A549 (cell line): ENCODE results near the gene FAM240B. TPM values are rescaled to one million over a fixed set of nuclear protein-coding genes. Genes with fewer than 3 reads are reported as not detected.

Source experiments
- ATAC-seq, 2 experiments: fragments of 200-7000 bp in 1 of 2; fragments of >200 bp in 1 of 2; cut with Nextera tagmentation in 1 of 2; cut with Tn5 transposase in 1 of 2; 3 replicates each; pipeline versions ENCODE4 v1.8.0 to v1.9.1; 2018 to 2020; ENCODE audit warnings: mild to moderate bottlenecking in 1 of 2, moderate library complexity in 1 of 2
- CTCF ChIA-PET: fragments of 300-600 bp; sonication (Branson Sonifier 250); formaldehyde crosslinking; extraction: SDS; loops from one replicate; lab custom pipeline; 2021; ENCODE audit warnings: antibody characterized with exemption, inconsistent platforms; lab: Yijun Ruan, JAX
- POLR2A ChIA-PET: fragments of 350-600 bp; formaldehyde crosslinking; extraction: SDS; loops from one replicate; lab custom pipeline; 2021; ENCODE audit warnings: antibody characterized with exemption, inconsistent platforms; lab: Yijun Ruan, JAX
- DNase-seq, 2 experiments: peaks; one replicate each; pipeline versions ENCODE4 v3.0.0 to v3.0.0-alpha.2; 2011 to 2016; ENCODE audit warnings: low read depth in 1 of 2, low spot score in 1 of 2
- FAIRE-seq: peaks from 2 replicates; lab custom pipeline; 2011; peaks lifted over from hg19 to GRCh38; lab: Jason Lieb, UNC
- H3K27ac ChIP-seq, 2 experiments: fragments of >200 bp; sonication (Bioruptor Twin); formaldehyde crosslinking; 3 replicates each; pipeline ENCODE4 v1.5.1; 2016 to 2017
- H3K4me1 ChIP-seq: fragments of >200 bp; sonication (Bioruptor Twin); formaldehyde crosslinking; 3 replicates; pipeline ENCODE4 v1.6.1; 2016
- H3K4me2 ChIP-seq: fragments of >200 bp; sonication (Bioruptor Twin); formaldehyde crosslinking; 3 replicates; pipeline ENCODE4 v1.6.1; 2016
- H3K4me3 ChIP-seq: fragments of >200 bp; sonication (Bioruptor Twin); formaldehyde crosslinking; 3 replicates; pipeline ENCODE4 v1.5.1; 2016
- H3K9me3 ChIP-seq: fragments of >200 bp; sonication (Bioruptor Twin); formaldehyde crosslinking; 3 replicates; pipeline ENCODE4 v1.6.1; 2016
- ATOH8 ChIP-seq: fragments of 250-450 bp; sonication (Bioruptor Pico); IDR thresholded peaks from 2 replicates; pipeline ENCODE4 v1.5.0; 2020; ENCODE audit warnings: low read depth, mild to moderate bottlenecking, moderate library complexity
- BCL3 ChIP-seq: fragments of >200 bp; sonication (Bioruptor Twin); formaldehyde crosslinking; IDR thresholded peaks from 3 replicates; pipeline ENCODE4 v1.6.1; 2016
- CEBPB ChIP-seq, 2 experiments: fragments of >200 bp in 1 of 2; sonication (Bioruptor Twin) in 1 of 2; formaldehyde crosslinking in 1 of 2; IDR thresholded peaks; 2 replicates each; pipeline ENCODE4 v1.6.1; 2012 to 2016
- CHD4 ChIP-seq: fragments of 200-600 bp; sonication (generic); IDR thresholded peaks from 2 replicates; pipeline ENCODE4 v1.6.1; 2016; ENCODE audit warnings: antibody characterized with exemption, mild to moderate bottlenecking, borderline replicate concordance
- CTCF ChIP-seq: fragments of >200 bp; sonication (Bioruptor Twin); formaldehyde crosslinking; IDR thresholded peaks from 3 replicates; pipeline ENCODE4 v1.5.1; 2016
- EHMT2 ChIP-seq: fragments of 200-600 bp; sonication (generic); IDR thresholded peaks from 2 replicates; pipeline ENCODE4 v1.6.1; 2016; ENCODE audit warnings: antibody characterized with exemption, low read depth, mild to moderate bottlenecking, moderate library complexity
- EP300 ChIP-seq, 2 experiments: fragments of >200 bp; sonication (Bioruptor Twin); formaldehyde crosslinking; IDR thresholded peaks; 2 replicates in 1 of 2; 3 replicates in 1 of 2; pipeline ENCODE4 v1.6.1; 2016 to 2017
- ESRRA ChIP-seq: fragments of 150-350 bp; IDR thresholded peaks from 2 replicates; pipeline ENCODE4 v1.6.1; 2014; ENCODE audit warnings: mild to moderate bottlenecking, low read length, borderline replicate concordance
- FOSB ChIP-seq: fragments of 250-450 bp; sonication (Bioruptor Pico); IDR thresholded peaks from 2 replicates; pipeline ENCODE4 v1.5.0; 2020; ENCODE audit warnings: mild to moderate bottlenecking, moderate library complexity
- FOSL2 ChIP-seq, 2 experiments: fragments of 450-650 bp in 1 of 2; fragments of >200 bp in 1 of 2; sonication (Bioruptor Twin) in 1 of 2; formaldehyde crosslinking; IDR thresholded peaks; 2 replicates each; pipeline versions ENCODE4 v1.5.0 to v1.6.1; 2016 to 2020; ENCODE audit warnings: mild to moderate bottlenecking in 1 of 2, moderate library complexity in 1 of 2
- HDAC2 ChIP-seq: fragments of 200-600 bp; sonication (generic); IDR thresholded peaks from 2 replicates; pipeline ENCODE4 v1.6.1; 2016
- HOXA7 ChIP-seq: fragments of 250-450 bp; sonication (Bioruptor Pico); IDR thresholded peaks from 2 replicates; pipeline ENCODE4 v1.5.0; 2020; ENCODE audit warnings: mild to moderate bottlenecking, moderate library complexity
- JUN ChIP-seq, 2 experiments: fragments of >200 bp; sonication (Bioruptor Twin); formaldehyde crosslinking; IDR thresholded peaks; 2 replicates in 1 of 2; 3 replicates in 1 of 2; pipeline ENCODE4 v1.6.1; 2016 to 2017
- JUNB ChIP-seq: fragments of >200 bp; sonication (Bioruptor Twin); formaldehyde crosslinking; IDR thresholded peaks from 2 replicates; pipeline ENCODE4 v1.6.1; 2016
- KDM5A ChIP-seq: fragments of 200-600 bp; sonication (generic); IDR thresholded peaks from 2 replicates; pipeline ENCODE4 v1.6.1; 2016; ENCODE audit warnings: antibody characterized with exemption, mild to moderate bottlenecking
- MAFK ChIP-seq: fragments of 450-650 bp; IDR thresholded peaks from 2 replicates; pipeline ENCODE4 v1.6.1; 2014; ENCODE audit not compliant: partially characterized antibody
- MAZ ChIP-seq: fragments of 150-350 bp; IDR thresholded peaks from 2 replicates; pipeline ENCODE4 v1.6.1; 2014; ENCODE audit warnings: antibody characterized with exemption, low read depth, low read length, borderline replicate concordance
- MYC ChIP-seq: IDR thresholded peaks from 2 replicates; pipeline ENCODE4 v1.6.1; 2012; ENCODE audit warnings: mild to moderate bottlenecking, inconsistent platforms, low read length, improper control_type of control experiment, borderline replicate concordance
- NFE2L2 ChIP-seq: fragments of 150-350 bp; conservative IDR thresholded peaks from 2 replicates; pipeline ENCODE4 v1.6.1; 2014; ENCODE audit warnings: low read length
- NPAS2 ChIP-seq: fragments of 250-450 bp; sonication (Bioruptor Pico); IDR thresholded peaks from 2 replicates; pipeline ENCODE4 v1.8.0; 2022; ENCODE audit warnings: mild to moderate bottlenecking, moderate library complexity, borderline replicate concordance
- NR3C1 ChIP-seq: fragments of >200 bp; sonication (Bioruptor Twin); formaldehyde crosslinking; IDR thresholded peaks from 3 replicates; pipeline ENCODE4 v1.6.1; 2017
- POLR2AphosphoS2 ChIP-seq: conservative IDR thresholded peaks from 2 replicates; pipeline ENCODE4 v1.6.1; 2012; ENCODE audit warnings: low read length, improper control_type of control experiment, inconsistent platforms
- RAD21 ChIP-seq, 2 experiments: fragments of >200 bp in 1 of 2; sonication (Bioruptor Twin) in 1 of 2; formaldehyde crosslinking in 1 of 2; IDR thresholded peaks in 1 of 2; conservative IDR thresholded peaks in 1 of 2; 2 replicates in 1 of 2; 3 replicates in 1 of 2; pipeline ENCODE4 v1.6.1; 2012 to 2018; ENCODE audit warnings: inconsistent platforms in 1 of 2
- RFX5 ChIP-seq: fragments of 450-650 bp; IDR thresholded peaks from 2 replicates; pipeline ENCODE4 v1.7.1; 2014; ENCODE audit warnings: antibody characterized with exemption, mild to moderate bottlenecking, moderate library complexity
- TP53 ChIP-seq: fragments of 250-450 bp; sonication (Bioruptor Pico); IDR thresholded peaks from 2 replicates; pipeline ENCODE4 v1.5.0; 2021; ENCODE audit warnings: mild to moderate bottlenecking, moderate library complexity
- ZSCAN20 ChIP-seq: fragments of 250-450 bp; sonication (Bioruptor Pico); IDR thresholded peaks from 2 replicates; pipeline ENCODE4 v1.8.0; 2022; ENCODE audit warnings: mild to moderate bottlenecking, moderate library complexity
- WGBS: methylation state at CpG from one replicate; pipeline ENCODE4 v1.1.6; 2017; ENCODE audit errors: missing lambda C conversion rate; 5-methylcytosine and 5-hydroxymethylcytosine counted together
- polyA plus RNA-seq, 4 experiments: library from polyadenylated mRNA; depleted of rRNA in 3 of 4; stranded (reverse); fragments of >200 nt; fragmentation: RNase III in 1 of 4; extraction: RNeasy Plus Mini Kit Qiagen cat#74134 plus additional on column Dnase treatment in 1 of 4; gene quantifications; 2 replicates in 3 of 4; 3 replicates in 1 of 4; pipeline ENCODE4 v1.2.3, GENCODE V29; 2011 to 2017
- TF ChIP-seq, protein P1 (sequence below): fragments of >200 bp; sonication (Bioruptor Twin); formaldehyde crosslinking; IDR thresholded peaks from 2 replicates; pipeline ENCODE4 v1.6.1; 2016
- TF ChIP-seq, protein P2 (sequence below): IDR thresholded peaks from 2 replicates; pipeline ENCODE4 v1.6.1; 2012

FAM240B gene
- polyA plus RNA-seq, 2 of the 4 experiments (the other 2 are of a cell fraction) = not detected

DNA sequence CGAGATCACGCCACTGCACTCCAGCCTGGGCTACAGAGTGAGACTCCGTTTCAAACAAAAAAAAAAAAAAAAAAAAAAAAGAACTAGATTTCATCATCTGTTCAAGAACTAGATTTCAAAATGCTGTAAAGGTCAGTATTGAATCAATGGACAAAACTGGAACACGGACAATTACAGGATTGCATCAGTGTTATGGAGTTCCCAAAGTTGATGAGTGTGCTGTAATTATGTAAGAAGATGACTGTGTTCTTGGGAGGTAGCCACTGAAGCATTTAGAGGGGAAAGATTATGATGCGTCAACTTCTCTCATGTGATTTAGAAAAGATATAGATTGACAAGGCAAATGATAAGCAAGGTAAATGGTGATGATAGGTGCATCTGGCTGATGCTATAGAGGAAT is 6.5 kb downstream of the FAM240B start:
- 51% methylated on average over 5 of the region's 5 CpGs for WGBS
- DNase-seq (peak in 1 of 2 experiments; percentile 25), ATAC-seq (peak in 1 of 2 experiments; percentile 62; a peak in 1 of 6 replicates)
- peaks cover 13% of the 10 kb centered on the region; the same call in 2 of the 3 replicates for H3K4me1 ChIP-seq
- POLR2A ChIA-PET = no interaction called here
- TF ChIP-seq JUNB (peak; percentile 68), NPAS2 (CRISPR knock-in tag) (no peak), EP300 (IDR thresholded peaks at IDR 0.05) (0 out of 5 replicates have a peak, but pooled peaks of 1 of the 2 experiments have one; percentile 29), FOSL2 (IDR thresholded peaks at IDR 0.05) (no peak; the same call in 1 of the 2 replicates), FOSL2 (CRISPR knock-in tag; IDR thresholded peaks at IDR 0.05) (no peak; the same call in 1 of the 2 replicates), MAFK (peak; percentile 51), CEBPB (IDR thresholded peaks at IDR 0.05) (peak; percentile 42 to 78), ESRRA (no peak), JUN (IDR thresholded peaks at IDR 0.05) (0 out of 5 replicates have a peak, but pooled peaks of 1 of the 2 experiments have one; percentile 21), TP53 (CRISPR knock-in tag) (no peak)
- TF ChIP-seq, protein P1, sequence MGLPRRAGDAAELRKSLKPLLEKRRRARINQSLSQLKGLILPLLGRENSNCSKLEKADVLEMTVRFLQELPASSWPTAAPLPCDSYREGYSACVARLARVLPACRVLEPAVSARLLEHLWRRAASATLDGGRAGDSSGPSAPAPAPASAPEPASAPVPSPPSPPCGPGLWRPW = peak; percentile 61; the same call in 1 of the 2 replicates
- TF ChIP-seq, all 56 proteins: peak for 6
- FAIRE-seq = no peak
- CTCF ChIA-PET = no interaction called here
- peak overlapping the region in 1 of 2 experiments; percentile 55; a peak in 4 of 6 replicates for H3K27ac ChIP-seq
- H3K4me3 ChIP-seq = no peak overlapping the region
- H3K4me2 ChIP-seq = no peak overlapping the region; the same call in 2 of the 3 replicates
- no peaks in the 10 kb centered on the region for H3K9me3 ChIP-seq

- Histone ChIP-seq H3K4me3 (no peak overlapping the region), H3K9me3 (no peaks in the 10 kb centered on the region)
- no peak for ATAC-seq
- DNase-seq = no peak
- no peak for TF ChIP-seq ATOH8
- no peak for TF ChIP-seq BCL3
- TF ChIP-seq FOSB = no peak
- no peak for TF ChIP-seq KDM5A
- no peak for TF ChIP-seq NFE2L2
- no peak for TF ChIP-seq RAD21 (conservative IDR thresholded peaks at IDR 0.05 in 1 of 2, IDR thresholded peaks at IDR 0.05 in 1 of 2)
- no peak for TF ChIP-seq MAZ
- no peak for TF ChIP-seq POLR2AphosphoS2
- TF ChIP-seq MYC = no peak
- TF ChIP-seq MAFK = no peak
- no peak for TF ChIP-seq CTCF
- no peak for TF ChIP-seq ZSCAN20 (CRISPR knock-in tag)
- TF ChIP-seq RFX5 = no peak
- no peak for TF ChIP-seq NR3C1
- no peak for TF ChIP-seq CHD4
- no peak for TF ChIP-seq HDAC2
- TF ChIP-seq, protein P2, sequence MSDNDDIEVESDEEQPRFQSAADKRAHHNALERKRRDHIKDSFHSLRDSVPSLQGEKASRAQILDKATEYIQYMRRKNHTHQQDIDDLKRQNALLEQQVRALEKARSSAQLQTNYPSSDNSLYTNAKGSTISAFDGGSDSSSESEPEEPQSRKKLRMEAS = no peak
- TF ChIP-seq EHMT2 = no peak
- no peak for TF ChIP-seq TP53 (CRISPR knock-in tag)
- TF ChIP-seq HOXA7 (CRISPR knock-in tag) = no peak
- TF ChIP-seq, all 56 proteins: peak for 0
- no peak overlapping the region for H3K4me2 ChIP-seq
- ChIA-PET CTCF (interaction anchor here (0.9 to 4.0 kb wide), 9 partner anchors 12 to 66 kb away, joined by 3 to 28 read pairs (median 5); partner anchors contain the start of gene FAM240B), POLR2A (no interaction called here)
- H3K27ac ChIP-seq = no peak overlapping the region
- 61% methylated on average over 3 of the region's 3 CpGs for WGBS
- peaks cover 11% of the 10 kb centered on the region; the same call in 2 of the 3 replicates for H3K4me1 ChIP-seq
- FAIRE-seq = no peak
These were observed 11.2 kb downstream of the FAM240B start for GRCh38 chr9:38708759-38709158.
